ENCODE measurements around the gene SCN1A. TPM values are rescaled to one million over a fixed set of nuclear protein-coding genes. Genes with fewer than 3 reads are reported as not detected.

The SCN1A gene
- total RNA-seq, 1 donor from 2014 or later, result 1.8 TPM

DNA sequence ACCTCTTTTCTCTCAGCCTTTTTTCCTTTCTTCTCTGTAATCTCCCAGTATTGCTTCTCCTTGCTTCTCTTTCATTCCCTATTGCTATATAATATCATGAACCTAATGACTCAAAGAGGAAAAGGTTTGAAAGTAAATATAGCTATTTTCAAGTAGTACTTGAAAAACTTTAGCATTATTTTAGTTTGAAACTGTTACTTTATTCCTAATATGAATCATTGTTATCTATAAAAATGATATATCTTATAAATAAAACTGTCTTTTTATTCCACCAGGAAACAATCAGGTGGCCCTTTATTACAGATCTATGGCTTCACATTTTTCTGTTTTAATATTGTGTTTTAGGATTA is 311 bp upstream of the SCN1A start:
- H3K9me3 Mint-ChIP-seq (ENCODE audit: unreplicated experiment), result no peaks in the 10 kb centered on the region
- TF ChIP-seq CTCF (IDR thresholded peaks at IDR 0.05; ENCODE audit: partially characterized antibody, unreplicated experiment), result no peak
- H3K36me3 Mint-ChIP-seq (ENCODE audit: unreplicated experiment), result no peaks in the 10 kb centered on the region
- H3K27me3 Mint-ChIP-seq (ENCODE audit: unreplicated experiment), result no peaks in the 10 kb centered on the region
- no peak for DNase-seq
- no peak overlapping the region for H3K4me3 Mint-ChIP-seq (ENCODE audit: unreplicated experiment)
- H3K27ac Mint-ChIP-seq (ENCODE audit: unreplicated experiment), result no peak overlapping the region
- H3K4me1 Mint-ChIP-seq (ENCODE audit: low read depth, unreplicated experiment), result peaks cover 7% of the 10 kb centered on the region

GRCh38 chr2:166126007-166126639 is 1.7 kb downstream of the SCN1A start:
- Mint-ChIP-seq H3K4me3 (ENCODE audit: unreplicated experiment) (no peak overlapping the region), H3K27me3 (ENCODE audit: unreplicated experiment) (no peaks in the 10 kb centered on the region), H3K9me3 (ENCODE audit: unreplicated experiment) (no peaks in the 10 kb centered on the region), H3K27ac (ENCODE audit: unreplicated experiment) (no peak overlapping the region), H3K4me1 (ENCODE audit: low read depth, unreplicated experiment) (peaks cover 7% of the 10 kb centered on the region), H3K36me3 (ENCODE audit: unreplicated experiment) (no peaks in the 10 kb centered on the region)
- no peak for DNase-seq
- no peak for TF ChIP-seq CTCF (IDR thresholded peaks at IDR 0.05; ENCODE audit: partially characterized antibody, unreplicated experiment)

DNA sequence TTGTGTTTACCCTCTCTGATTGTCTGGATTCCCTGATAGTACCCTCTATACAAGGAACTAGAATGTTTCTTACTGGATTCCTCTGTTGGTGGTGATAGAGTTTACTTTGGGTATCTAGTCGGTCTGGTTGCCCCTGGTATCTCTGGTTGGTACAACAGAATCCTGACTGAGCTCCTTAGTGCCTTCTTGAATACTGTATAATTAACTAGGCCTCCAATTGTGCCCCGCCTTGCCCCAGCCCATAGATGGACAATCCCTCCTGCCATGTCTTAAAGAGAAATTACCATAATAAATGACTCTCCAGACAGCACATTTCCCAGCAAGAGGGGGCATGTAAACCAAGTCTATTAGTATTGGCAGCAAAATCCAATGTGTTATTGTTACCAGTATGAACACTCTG is 2.3 kb downstream of the SCN1A start:
- Mint-ChIP-seq H3K27me3 (ENCODE audit: unreplicated experiment) (no peaks in the 10 kb centered on the region), H3K4me3 (ENCODE audit: unreplicated experiment) (no peak overlapping the region), H3K9me3 (ENCODE audit: unreplicated experiment) (no peaks in the 10 kb centered on the region)

DNA sequence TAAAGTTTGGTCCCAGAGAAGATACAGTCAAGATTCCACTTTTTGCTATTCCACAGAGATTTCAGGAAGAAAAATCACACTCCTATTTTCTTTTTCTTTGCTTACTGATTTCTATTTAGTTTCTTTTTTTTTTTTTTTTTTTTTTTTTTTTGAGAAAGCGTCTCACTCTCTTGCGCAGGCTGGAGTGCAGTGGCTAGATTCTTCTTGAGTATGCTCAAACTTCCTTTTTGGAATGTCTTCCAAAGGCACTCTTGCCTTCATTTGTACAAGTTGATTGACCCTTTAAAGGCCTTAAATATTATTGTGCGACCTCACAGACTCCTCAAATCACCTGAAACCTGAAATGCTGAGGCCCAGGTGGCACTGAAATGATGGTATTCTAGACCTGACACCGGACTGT is 9.6 kb downstream of the SCN1A start:
- H3K27ac Mint-ChIP-seq (ENCODE audit: unreplicated experiment), result no peak overlapping the region
- DNase-seq, result no peak
- H3K27me3 Mint-ChIP-seq (ENCODE audit: unreplicated experiment), result peaks cover 1% of the 10 kb centered on the region
- H3K4me1 Mint-ChIP-seq (ENCODE audit: low read depth, unreplicated experiment), result no peaks in the 10 kb centered on the region
- no peak overlapping the region for H3K4me3 Mint-ChIP-seq (ENCODE audit: unreplicated experiment)
- H3K9me3 Mint-ChIP-seq (ENCODE audit: unreplicated experiment), result no peaks in the 10 kb centered on the region
- no peaks in the 10 kb centered on the region for H3K36me3 Mint-ChIP-seq (ENCODE audit: unreplicated experiment)
- no peak for TF ChIP-seq CTCF (IDR thresholded peaks at IDR 0.05; ENCODE audit: partially characterized antibody, unreplicated experiment)

More for the DNA sequence above, 2.3 kb downstream of the SCN1A start:
- DNase-seq, result no peak
- Mint-ChIP-seq H3K36me3 (ENCODE audit: unreplicated experiment) (no peaks in the 10 kb centered on the region), H3K27ac (ENCODE audit: unreplicated experiment) (no peak overlapping the region), H3K4me1 (ENCODE audit: low read depth, unreplicated experiment) (peaks cover 7% of the 10 kb centered on the region)
- TF ChIP-seq CTCF (IDR thresholded peaks at IDR 0.05; ENCODE audit: partially characterized antibody, unreplicated experiment), result no peak

GRCh38 chr2:166117491-166117890 is 10.3 kb downstream of the SCN1A start:
- Mint-ChIP-seq H3K4me3 (ENCODE audit: unreplicated experiment) (no peak overlapping the region), H3K9me3 (ENCODE audit: unreplicated experiment) (no peaks in the 10 kb centered on the region), H3K27ac (ENCODE audit: unreplicated experiment) (no peak overlapping the region), H3K36me3 (ENCODE audit: unreplicated experiment) (no peaks in the 10 kb centered on the region), H3K27me3 (ENCODE audit: unreplicated experiment) (peaks cover 1% of the 10 kb centered on the region), H3K4me1 (ENCODE audit: low read depth, unreplicated experiment) (no peaks in the 10 kb centered on the region)
- DNase-seq, result no peak
- no peak for TF ChIP-seq CTCF (IDR thresholded peaks at IDR 0.05; ENCODE audit: partially characterized antibody, unreplicated experiment)

Data from glutamatergic neuron (in vitro differentiated cells).